B cell (primary cell): ENCODE data around the gene GNAI2. TPM values are rescaled to one million over a fixed set of nuclear protein-coding genes. Genes with fewer than 3 reads are reported as not detected.

ENCODE experiments used
- ATAC-seq: fragments of 200-7000 bp; cut with Tn5 transposase; one replicate; pipeline ENCODE4 v1.10.0; 2021; ENCODE audit warnings: low read depth, mild to moderate bottlenecking, moderate number of reproducible peaks, moderate library complexity
- CTCF ChIA-PET: fragments of 350-600 bp; sonication (Branson Sonifier 250); formaldehyde crosslinking; loops from one replicate; lab custom pipeline; 2021; ENCODE audit warnings: antibody characterized with exemption, inconsistent platforms; lab: Charles Lee
- POLR2A ChIA-PET: fragments of 350-600 bp; sonication (Branson Sonifier 250); formaldehyde crosslinking; loops from one replicate; lab custom pipeline; 2021; ENCODE audit warnings: antibody characterized with exemption; lab: Charles Lee
- DNase-seq: peaks from one replicate; pipeline ENCODE4 v3.0.0; 2013
- H2AFZ ChIP-seq: 2 replicates; pipeline ENCODE4 v1.6.1; 2012; ENCODE audit warnings: mild to moderate bottlenecking, low read depth, low read length; ENCODE audit not compliant: insufficient read depth, poor library complexity, severe bottlenecking
- H3K27ac ChIP-seq, 2 donors: 1 replicate in 1 of 2; 2 replicates in 1 of 2; pipeline ENCODE4 v1.5.1; 2012 to 2013; ENCODE audit warnings: low read length in 2 of 2, mild to moderate bottlenecking in 2 of 2, moderate library complexity in 1 of 2
- H3K27me3 ChIP-seq, 4 experiments: fragments of 200-600 bp in 1 of 4; sonication (generic) in 1 of 4; replicated peaks in 1 of 4; 1 replicate in 2 of 4; 2 replicates in 2 of 4; pipeline versions ENCODE4 v1.6.1 to v1.7.0; 2013 to 2016; ENCODE audit warnings: low read length in 3 of 4, mild to moderate bottlenecking in 2 of 4, mixed read lengths in 1 of 4, moderate library complexity in 1 of 4; ENCODE audit not compliant: insufficient read depth in 4 of 4, control insufficient read depth in 3 of 4; ENCODE audit errors: control extremely low read depth in 1 of 4
- H3K36me3 ChIP-seq, 2 experiments: replicated peaks in 1 of 2; 1 replicate in 1 of 2; 2 replicates in 1 of 2; pipeline versions ENCODE4 v1.6.1 to v1.7.1; 2013; ENCODE audit warnings: low read length in 1 of 2; ENCODE audit not compliant: insufficient read depth in 2 of 2, control insufficient read depth in 1 of 2; ENCODE audit errors: control extremely low read depth in 1 of 2, extremely low read depth in 1 of 2
- H3K4me1 ChIP-seq, 2 donors: fragments of 200-600 bp in 1 of 2; sonication (generic) in 1 of 2; 1 replicate in 1 of 2; 2 replicates in 1 of 2; pipeline versions ENCODE4 v1.5.1 to v1.6.1; 2013 to 2017; ENCODE audit warnings: low read length in 2 of 2; ENCODE audit not compliant: control insufficient read depth in 2 of 2, insufficient read depth in 2 of 2
- H3K4me2 ChIP-seq: replicated peaks from 2 replicates; pipeline ENCODE3; 2012; ENCODE audit warnings: mild to moderate bottlenecking, low read depth, low read length; ENCODE audit not compliant: poor library complexity, severe bottlenecking
- H3K4me3 ChIP-seq, 5 experiments: fragments of 200-600 bp in 1 of 5; sonication (generic) in 1 of 5; 1 replicate in 3 of 5; 2 replicates in 2 of 5; pipeline versions ENCODE4 v1.5.1 to v1.7.0; 2011 to 2016; ENCODE audit warnings: low read length in 4 of 5, mild to moderate bottlenecking in 4 of 5, low read depth in 2 of 5, control low read depth in 1 of 5, moderate library complexity in 1 of 5; ENCODE audit not compliant: insufficient read depth in 1 of 5; ENCODE audit errors: control extremely low read depth in 1 of 5, extremely low read depth in 1 of 5
- H3K79me2 ChIP-seq: fragments of 200-600 bp; sonication (generic); one replicate; pipeline ENCODE4 v1.6.0; 2016; ENCODE audit warnings: low read length; ENCODE audit not compliant: control insufficient read depth, insufficient read depth
- H3K9ac ChIP-seq: fragments of 200-600 bp; sonication (generic); 2 replicates; pipeline ENCODE4 v1.6.1; 2017; ENCODE audit warnings: mild to moderate bottlenecking, low read length, moderate library complexity
- H3K9me3 ChIP-seq, 3 donors: one replicate each; pipeline versions ENCODE4 v1.6.1 to v1.7.1; 2013; ENCODE audit warnings: low read length in 2 of 3; ENCODE audit not compliant: control insufficient read depth in 2 of 3, insufficient read depth in 1 of 3; ENCODE audit errors: control extremely low read depth in 1 of 3
- H4K20me1 ChIP-seq: 2 replicates; pipeline ENCODE4 v1.6.0; 2012; ENCODE audit warnings: mild to moderate bottlenecking, low read length; ENCODE audit not compliant: insufficient read depth, control insufficient read depth, poor library complexity, severe bottlenecking
- H3K27ac Mint-ChIP-seq: one replicate; pipeline ENCODE4 v1.8.0; 2021; ENCODE audit warnings: mixed read lengths
- H3K27me3 Mint-ChIP-seq: one replicate; pipeline ENCODE4 v1.8.0; 2021; ENCODE audit warnings: mixed read lengths
- H3K4me1 Mint-ChIP-seq: one replicate; pipeline ENCODE4 v1.8.0; 2021; ENCODE audit warnings: mixed read lengths
- H3K4me3 Mint-ChIP-seq: one replicate; pipeline ENCODE4 v1.8.0; 2021; ENCODE audit warnings: mixed read lengths
- H3K9me3 Mint-ChIP-seq: one replicate; pipeline ENCODE4 v1.8.0; 2022; ENCODE audit warnings: mixed read lengths; ENCODE audit not compliant: insufficient read depth
- CTCF ChIP-seq: fragments of 200-600 bp; IDR thresholded peaks from one replicate; pipeline ENCODE4 v1.8.0; 2022; ENCODE audit warnings: antibody characterized with exemption, mild to moderate bottlenecking
- EZH2 ChIP-seq: IDR thresholded peaks from 2 replicates; pipeline ENCODE4 v1.6.1; 2012; ENCODE audit warnings: borderline replicate concordance, low read depth, mild to moderate bottlenecking, moderate library complexity, low read length; ENCODE audit not compliant: insufficient read depth, poor library complexity, severe bottlenecking
- WGBS: methylation state at CpG from one replicate; pipeline ENCODE4 v1.1.5; 2013; ENCODE audit warnings: missing lambda C conversion rate; ENCODE audit not compliant: insufficient coverage; 5-methylcytosine and 5-hydroxymethylcytosine counted together
- intact Hi-C: fragments of 100-400 bp; cut with micrococcal nuclease; formaldehyde crosslinking; loops from one replicate; pipeline ENCODE4 v1.10.0; 2022
- polyA plus RNA-seq: library from polyadenylated mRNA; depleted of rRNA; stranded (reverse); fragments of >200 nt; gene quantifications from 2 replicates; pipeline ENCODE4 v1.2.3, GENCODE V29; 2012
- total RNA-seq, 2 donors: library from RNA; stranded (reverse); fragments of 120-200 nt in 1 of 2; gene quantifications; 1 replicate in 1 of 2; 2 replicates in 1 of 2; pipeline versions ENCODE4 v1.2.3 to v1.2.4, GENCODE V29; 2013 to 2022

Gene GNAI2
- total and polyA plus RNA-seq, 2 donors (not counting 1 experiment from before 2014, with no cell fraction given): 302 to 491 TPM

- H3K36me3 ChIP-seq: peaks cover 0 to 29% of the 10 kb centered on the region in 2 experiments
- Mint-ChIP-seq H3K4me3 (no peak overlapping the region), H3K4me1 (peaks cover 14% of the 10 kb centered on the region)
Measured at GRCh38 chr3:50288387-50289007, 52.5 kb downstream of the GNAI2 start.

More at GRCh38 chr3:50288387-50289007, 52.5 kb downstream of the GNAI2 start:
- WGBS: 98% methylated on average over 23 of the region's 23 CpGs
- Mint-ChIP-seq H3K9me3 (no peaks in the 10 kb centered on the region), H3K27ac (no peak overlapping the region), H3K27me3 (no peaks in the 10 kb centered on the region)
- DNase-seq (no peak), ATAC-seq (no peak)
- Histone ChIP-seq H3K9me3 (no peaks in the 10 kb centered on the region), H3K9ac (no peak overlapping the region), H3K4me3 (no peak overlapping the region), H2AFZ (no peak overlapping the region), H4K20me1 (no peaks in the 10 kb centered on the region), H3K27ac (no peak overlapping the region), H3K4me1 (peaks cover 11 to 17% of the 10 kb centered on the region in 2 donors), H3K27me3 (no peaks in the 10 kb centered on the region), H3K79me2 (peaks cover 18% of the 10 kb centered on the region), H3K4me2 (no peak overlapping the region)
- POLR2A ChIA-PET: no interaction called here
- CTCF ChIA-PET: interaction anchor here (1.0 to 1.7 kb wide), 4 partner anchors 9 to 28 kb away, joined by 3 to 5 read pairs (median 4); partner anchors contain the start of genes HYAL3, LSMEM2 and NAA80
- TF ChIP-seq CTCF (no peak), EZH2 (no peak)
- intact Hi-C loops: no loop called here
